ENCODE data around the gene SIX1. TPM values are rescaled to one million over a fixed set of nuclear protein-coding genes. Genes with fewer than 3 reads are reported as not detected.

SIX1 gene
- total RNA-seq, 6 experiments from 2014 or later, result not detected

- Histone ChIP-seq H3K4me1 (no peaks in the 10 kb centered on the region), H3K36me3 (no peaks in the 10 kb centered on the region), H3K9me3 (no peaks in the 10 kb centered on the region), H3K4me3 (no peak overlapping the region), H3K27me3 (no peaks in the 10 kb centered on the region), H3K27ac (no peak overlapping the region)
- 96% methylated on average over 3 of the region's 3 CpGs for WGBS (ENCODE audit: insufficient coverage, low coverage, low lambda C conversion rate, missing lambda C conversion rate)
- ATAC-seq (no peak), DNase-seq (no peak)
- intact Hi-C loops (cut with DNase I), result no loop called here
- TF ChIP-seq CTCF (IDR thresholded peaks at IDR 0.05) (no peak), POLR2A (IDR thresholded peaks at IDR 0.05) (no peak)
Observed at GRCh38 chr14:60594062-60594461, 55.2 kb downstream of the SIX1 start.

Other genes starting within 250 kb of the SIX1 start
- gene C14orf39, start 163.4 kb downstream of the SIX1 start, total RNA-seq, result not detected
- not detected for gene SIX6, start 140.3 kb downstream of the SIX1 start, total RNA-seq
- gene SIX4, start 74.9 kb upstream of the SIX1 start, total RNA-seq, result under 1 TPM in 5 of 6 experiments, not detected in 1; 0.04 to 0.43 (median 0.23) TPM
- gene MNAT1, start 85.3 kb upstream of the SIX1 start, total RNA-seq, result 10 to 100 TPM; 10.5 to 15.2 (median 12.3) TPM